PC-9 (cell line): Measurements from ENCODE around the gene SLC7A4. TPM values are rescaled to one million over a fixed set of nuclear protein-coding genes. Genes with fewer than 3 reads are reported as not detected.

ENCODE experiments used
- BruUV-seq: library from RNA; stranded (reverse); fragments of 400-500 nt; replicated peaks from 2 replicates; lab custom pipeline; 2021; lab: Mats Ljungman, UMichigan
- CTCF ChIA-PET: fragments of 300-600 bp; sonication (Branson Sonifier 250); formaldehyde crosslinking; loops from one replicate; lab custom pipeline; 2022; ENCODE audit warnings: antibody characterized with exemption; lab: Charles Lee
- POLR2A ChIA-PET: fragments of 300-600 bp; sonication (Branson Sonifier 250); formaldehyde crosslinking; loops from one replicate; lab custom pipeline; 2022; ENCODE audit warnings: antibody characterized with exemption; ENCODE audit not compliant: unreplicated experiment; lab: Charles Lee
- DNase-seq, 2 experiments: peaks; one replicate each; pipeline versions ENCODE4 v3.0.0 to v3.0.0-alpha.2; 2015 to 2022; ENCODE audit warnings: mixed read lengths in 1 of 2
- H2AFZ ChIP-seq: fragments of 200-600 bp; sonication (generic); 2 replicates; pipeline ENCODE4 v1.8.1; 2017; ENCODE audit warnings: antibody characterized with exemption
- H3F3A ChIP-seq: fragments of 200-600 bp; sonication (generic); 2 replicates; pipeline ENCODE4 v1.8.1; 2017; ENCODE audit warnings: antibody characterized with exemption, mild to moderate bottlenecking, low read depth; ENCODE audit not compliant: insufficient read depth
- H3K27ac ChIP-seq: fragments of 200-600 bp; sonication (generic); 2 replicates; pipeline ENCODE4 v1.6.1; 2016; ENCODE audit warnings: mixed run types
- H3K27me3 ChIP-seq: fragments of 200-600 bp; sonication (generic); 2 replicates; pipeline ENCODE4 v1.6.1; 2016; ENCODE audit warnings: low read depth, mixed run types; ENCODE audit not compliant: insufficient read depth
- H3K36me3 ChIP-seq: fragments of 200-600 bp; sonication (generic); 2 replicates; pipeline ENCODE4 v1.6.1; 2016; ENCODE audit warnings: low read depth, mixed run types
- H3K4me1 ChIP-seq: fragments of 200-600 bp; sonication (generic); replicated peaks from 2 replicates; pipeline ENCODE4 v1.6.1; 2016; ENCODE audit warnings: mixed run types; ENCODE audit not compliant: insufficient read depth
- H3K4me2 ChIP-seq: fragments of 200-600 bp; sonication (generic); 2 replicates; pipeline ENCODE4 v1.6.1; 2017; ENCODE audit warnings: mixed run types
- H3K4me3 ChIP-seq: fragments of 200-600 bp; sonication (generic); 2 replicates; pipeline ENCODE4 v1.6.1; 2016; ENCODE audit warnings: mixed run types
- H3K79me2 ChIP-seq: fragments of 200-600 bp; sonication (generic); 2 replicates; pipeline ENCODE4 v1.6.1; 2017; ENCODE audit warnings: low read depth, mixed run types
- H3K9me2 ChIP-seq: fragments of 200-600 bp; sonication (generic); 2 replicates; pipeline ENCODE4 v1.8.1; 2017; ENCODE audit warnings: mild to moderate bottlenecking; ENCODE audit not compliant: insufficient read depth
- H3K9me3 ChIP-seq: fragments of 200-600 bp; sonication (generic); 2 replicates; pipeline ENCODE4 v1.8.1; 2016; ENCODE audit warnings: low read depth; ENCODE audit not compliant: insufficient read depth
- H4K20me1 ChIP-seq: fragments of 200-600 bp; sonication (generic); 2 replicates; pipeline ENCODE4 v1.8.1; 2017; ENCODE audit not compliant: insufficient read depth
- CTCF ChIP-seq: fragments of 200-600 bp; sonication (generic); conservative IDR thresholded peaks from 2 replicates; pipeline ENCODE4 v1.6.1; 2017; ENCODE audit warnings: mixed run types, antibody characterized with exemption, mild to moderate bottlenecking, moderate library complexity
- EZH2 ChIP-seq: fragments of 200-600 bp; sonication (generic); IDR thresholded peaks from 2 replicates; pipeline ENCODE4 v1.8.0; 2017; ENCODE audit warnings: antibody characterized with exemption, low read depth
- intact Hi-C: fragments of 100-400 bp; cut with micrococcal nuclease; formaldehyde crosslinking; loops from one replicate; pipeline ENCODE4 v1.10.0; 2022; ENCODE audit not compliant: unreplicated experiment
- total RNA-seq: library from RNA; stranded (reverse); gene quantifications from 2 replicates; pipeline ENCODE4 v1.2.3, GENCODE V29; 2021

SLC7A4 gene
- total RNA-seq, 1 experiment from 2014 or later, result not detected

- no peak for DNase-seq
- H3F3A ChIP-seq, result no peaks in the 10 kb centered on the region
- H3K27ac ChIP-seq, result no peak overlapping the region
- intact Hi-C loops, result no loop called here
- H3K9me3 ChIP-seq, result no peaks in the 10 kb centered on the region
- POLR2A ChIA-PET, result no interaction called here
- no peaks in the 10 kb centered on the region for H3K79me2 ChIP-seq
- H4K20me1 ChIP-seq, result no peaks in the 10 kb centered on the region
- no peak overlapping the region for H3K4me3 ChIP-seq
- no peaks in the 10 kb centered on the region for H3K27me3 ChIP-seq
- CTCF ChIA-PET, result interaction anchor here (0.6 kb wide), 1 partner anchor 8 kb away, joined by 3 read pairs; no protein-coding TSS in a partner anchor
- no peaks in the 10 kb centered on the region for H3K4me1 ChIP-seq
- H3K4me2 ChIP-seq, result no peak overlapping the region
- H3K9me2 ChIP-seq, result no peaks in the 10 kb centered on the region
- H3K36me3 ChIP-seq, result no peaks in the 10 kb centered on the region
- BruUV-seq, result no TSS peak
- TF ChIP-seq EZH2 (no peak), CTCF (no peak)
- no peak overlapping the region for H2AFZ ChIP-seq
Observed at GRCh38 chr22:21054046-21054713, 21.8 kb upstream of the SLC7A4 start.

- ChIA-PET POLR2A (no interaction called here), CTCF (no interaction called here)
- Histone ChIP-seq H2AFZ (no peak overlapping the region), H3K4me2 (no peak overlapping the region), H3K9me2 (no peaks in the 10 kb centered on the region), H3K36me3 (no peaks in the 10 kb centered on the region), H3K4me3 (no peak overlapping the region), H3F3A (no peaks in the 10 kb centered on the region), H4K20me1 (no peaks in the 10 kb centered on the region), H3K9me3 (no peaks in the 10 kb centered on the region), H3K27me3 (no peaks in the 10 kb centered on the region), H3K27ac (no peak overlapping the region), H3K4me1 (no peaks in the 10 kb centered on the region), H3K79me2 (no peaks in the 10 kb centered on the region)
- DNase-seq, result no peak
- no TSS peak for BruUV-seq
- TF ChIP-seq CTCF (no peak), EZH2 (no peak)
- intact Hi-C loops, result no loop called here
Observed at GRCh38 chr22:21052715-21053459, 20.5 kb upstream of the SLC7A4 start.

GRCh38 chr22:21051831-21052400 lies 19.6 kb upstream of the SLC7A4 start:
- no peaks in the 10 kb centered on the region for H3K9me3 ChIP-seq
- H4K20me1 ChIP-seq, result no peaks in the 10 kb centered on the region
- H3K4me3 ChIP-seq, result no peak overlapping the region
- no peak overlapping the region for H3K4me2 ChIP-seq
- no peaks in the 10 kb centered on the region for H3K4me1 ChIP-seq
- ChIA-PET CTCF (no interaction called here), POLR2A (interaction anchor here (0.7 kb wide), 1 partner anchor 1539 kb away, joined by 3 read pairs; no protein-coding TSS in a partner anchor)
- intact Hi-C loops, result no loop called here
- no peak for DNase-seq
- no peaks in the 10 kb centered on the region for H3K36me3 ChIP-seq
- H3F3A ChIP-seq, result no peaks in the 10 kb centered on the region
- no TSS peak for BruUV-seq
- no peak overlapping the region for H2AFZ ChIP-seq
- no peaks in the 10 kb centered on the region for H3K9me2 ChIP-seq
- no peak overlapping the region for H3K27ac ChIP-seq
- no peaks in the 10 kb centered on the region for H3K79me2 ChIP-seq
- no peaks in the 10 kb centered on the region for H3K27me3 ChIP-seq
- TF ChIP-seq CTCF, result no peak
- TF ChIP-seq EZH2, result no peak
